GM20000 (cell line): ENCODE data around the gene YTHDF1.

ENCODE experiments used
- DNase-seq: peaks from one replicate; pipeline ENCODE4 v3.0.0; 2012; ENCODE audit warnings: low spot score
- CTCF ChIP-seq: IDR thresholded peaks from 2 replicates; pipeline ENCODE4 v1.5.1; 2012; ENCODE audit warnings: mild to moderate bottlenecking, control low read depth; ENCODE audit errors: extremely low read depth, missing control alignments

The YTHDF1 gene

GRCh38 chr20:63248835-63249591 is 33.1 kb upstream of the YTHDF1 start:
- no peak for TF ChIP-seq CTCF
- DNase-seq: no peak

GRCh38 chr20:63247671-63248228 is 31.8 kb upstream of the YTHDF1 start:
- TF ChIP-seq CTCF: no peak
- no peak for DNase-seq

GRCh38 chr20:63246490-63247288 is 30.8 kb upstream of the YTHDF1 start:
- TF ChIP-seq CTCF: no peak
- no peak for DNase-seq

- no peak for TF ChIP-seq CTCF
Observed at GRCh38 chr20:63244468-63244867, 28.5 kb upstream of the YTHDF1 start.

GRCh38 chr20:63243604-63244247 is 27.8 kb upstream of the YTHDF1 start:
- TF ChIP-seq CTCF: no peak
- no peak for DNase-seq

More at GRCh38 chr20:63244468-63244867, 28.5 kb upstream of the YTHDF1 start:
- DNase-seq: no peak

- TF ChIP-seq CTCF: no peak
- DNase-seq: no peak
Observed at GRCh38 chr20:63242736-63243135, 26.8 kb upstream of the YTHDF1 start.
